SK-N-SH (cell line): Measurements from ENCODE around the gene NBPF26. TPM values are rescaled to one million over a fixed set of nuclear protein-coding genes. Genes with fewer than 3 reads are reported as not detected.
"Not testable (repeated sequence)": the region's sequence is repeated elsewhere in the genome, so short reads cannot be mapped to it uniquely, and the experiment has no call there.

ENCODE experiments used
- CTCF ChIA-PET: fragments of 300-600, 350-600 bp; formaldehyde crosslinking; extraction: SDS; loops from one replicate; lab custom pipeline; 2021; lab: Yijun Ruan, JAX
- POLR2A ChIA-PET: fragments of 350-600 bp; sonication (Branson Sonifier 250); formaldehyde crosslinking; extraction: SDS; loops from one replicate; lab custom pipeline; 2020; ENCODE audit warnings: antibody characterized with exemption, inconsistent platforms; lab: Yijun Ruan, JAX
- DNase-seq: peaks from one replicate; pipeline ENCODE4 v3.0.0; 2012
- H2AFZ ChIP-seq: fragments of 200-600 bp; sonication (generic); 2 replicates; pipeline ENCODE4 v1.8.1; 2016; ENCODE audit warnings: antibody characterized with exemption, mild to moderate bottlenecking, low read depth
- H3F3A ChIP-seq: fragments of 200-600 bp; sonication (generic); replicated peaks from 2 replicates; pipeline ENCODE3; 2016; ENCODE audit warnings: antibody characterized with exemption, mild to moderate bottlenecking; ENCODE audit not compliant: insufficient read depth
- H3K27ac ChIP-seq, 2 experiments: fragments of 200-500 bp in 1 of 2; fragments of 200-600 bp in 1 of 2; sonication (Bioruptor generic) in 1 of 2; sonication (generic), shearing (Covaris generic) in 1 of 2; 2 replicates each; pipeline versions ENCODE4 v1.5.1 to v1.6.1; 2014 to 2016; ENCODE audit warnings: low read depth in 2 of 2, inconsistent platforms in 1 of 2, low read length in 1 of 2, mild to moderate bottlenecking in 1 of 2, mixed read lengths in 1 of 2
- H3K27me3 ChIP-seq: fragments of 200-600 bp; sonication (generic), shearing (Covaris generic); 2 replicates; pipeline ENCODE4 v1.6.1; 2016; ENCODE audit warnings: mixed run types; ENCODE audit not compliant: insufficient read depth
- H3K36me3 ChIP-seq, 2 experiments: fragments of 200-500 bp in 1 of 2; fragments of 200-600 bp in 1 of 2; sonication (Bioruptor generic) in 1 of 2; sonication (generic) in 1 of 2; replicated peaks in 1 of 2; 2 replicates each; pipeline versions ENCODE3 to v1.5.1; 2014 to 2016; ENCODE audit warnings: low read length in 1 of 2, mild to moderate bottlenecking in 1 of 2; ENCODE audit not compliant: insufficient read depth in 2 of 2, control insufficient read depth in 1 of 2
- H3K4me1 ChIP-seq, 2 experiments: fragments of 200-500 bp in 1 of 2; fragments of 200-600 bp in 1 of 2; sonication (Bioruptor generic) in 1 of 2; sonication (generic), shearing (Covaris generic) in 1 of 2; 2 replicates each; pipeline versions ENCODE4 v1.5.1 to v1.6.1; 2014 to 2016; ENCODE audit warnings: low read depth in 1 of 2, low read length in 1 of 2, mixed run types in 1 of 2; ENCODE audit not compliant: insufficient read depth in 2 of 2, control insufficient read depth in 1 of 2
- H3K4me2 ChIP-seq: fragments of 200-600 bp; sonication (generic), shearing (Covaris generic); 2 replicates; pipeline ENCODE4 v1.6.1; 2017; ENCODE audit warnings: mixed run types
- H3K4me3 ChIP-seq, 2 experiments: fragments of 200-500 bp in 1 of 2; fragments of 200-600 bp in 1 of 2; sonication (Bioruptor generic) in 1 of 2; sonication (generic), shearing (Covaris generic) in 1 of 2; 2 replicates each; pipeline versions ENCODE4 v1.5.1 to v1.8.1; 2014 to 2016; ENCODE audit warnings: low read depth in 2 of 2, inconsistent platforms in 1 of 2, low read length in 1 of 2, mild to moderate bottlenecking in 1 of 2, mixed read lengths in 1 of 2, moderate library complexity in 1 of 2
- H3K79me2 ChIP-seq: fragments of 200-600 bp; sonication (generic); 2 replicates; pipeline ENCODE4 v1.8.1; 2017; ENCODE audit warnings: mild to moderate bottlenecking; ENCODE audit not compliant: insufficient read depth
- H3K9ac ChIP-seq: fragments of 200-600 bp; sonication (generic); 2 replicates; pipeline ENCODE4 v1.6.1; 2017; ENCODE audit warnings: mixed run types
- H3K9me2 ChIP-seq: fragments of 200-600 bp; sonication (generic); 2 replicates; pipeline ENCODE4 v1.6.1; 2017; ENCODE audit warnings: mixed run types
- H3K9me3 ChIP-seq: fragments of 200-600 bp; sonication (generic); 2 replicates; pipeline ENCODE4 v1.6.1; 2017; ENCODE audit warnings: mixed run types, mild to moderate bottlenecking, moderate library complexity
- H4K20me1 ChIP-seq: fragments of 200-600 bp; sonication (generic); 2 replicates; pipeline ENCODE4 v1.6.1; 2017; ENCODE audit warnings: mild to moderate bottlenecking, mixed run types; ENCODE audit not compliant: insufficient read depth
- FOSL2 ChIP-seq: IDR thresholded peaks from 2 replicates; pipeline ENCODE4 v1.4.0; 2012; ENCODE audit warnings: low read depth, mild to moderate bottlenecking, moderate library complexity, borderline replicate concordance
- TEAD4 ChIP-seq: IDR thresholded peaks from 2 replicates; pipeline ENCODE4 v1.4.0; 2012; ENCODE audit warnings: mild to moderate bottlenecking, borderline replicate concordance; ENCODE audit not compliant: insufficient read depth
- WGBS: methylation state at CpG from one replicate; pipeline ENCODE4 v1.1.6; 2017; ENCODE audit warnings: low lambda C conversion rate; 5-methylcytosine and 5-hydroxymethylcytosine counted together
- polyA plus RNA-seq, 3 experiments: library from polyadenylated mRNA; depleted of rRNA; stranded (reverse); fragments of >200 nt; gene quantifications; 2 replicates each; pipeline ENCODE4 v1.2.3, GENCODE V29; 2012
- TF ChIP-seq, protein P1 (sequence below): IDR thresholded peaks from 2 replicates; pipeline ENCODE4; 2012
- TF ChIP-seq, protein P2 (sequence below): fragments of 200-600 bp; sonication (generic); IDR thresholded peaks from 2 replicates; pipeline ENCODE4 v1.6.1; 2017; ENCODE audit warnings: antibody characterized with exemption, mild to moderate bottlenecking, moderate library complexity

NBPF26 gene
- polyA plus RNA-seq, 1 of the 3 experiments (the other 2 are of a cell fraction) = 13.3 TPM

DNA sequence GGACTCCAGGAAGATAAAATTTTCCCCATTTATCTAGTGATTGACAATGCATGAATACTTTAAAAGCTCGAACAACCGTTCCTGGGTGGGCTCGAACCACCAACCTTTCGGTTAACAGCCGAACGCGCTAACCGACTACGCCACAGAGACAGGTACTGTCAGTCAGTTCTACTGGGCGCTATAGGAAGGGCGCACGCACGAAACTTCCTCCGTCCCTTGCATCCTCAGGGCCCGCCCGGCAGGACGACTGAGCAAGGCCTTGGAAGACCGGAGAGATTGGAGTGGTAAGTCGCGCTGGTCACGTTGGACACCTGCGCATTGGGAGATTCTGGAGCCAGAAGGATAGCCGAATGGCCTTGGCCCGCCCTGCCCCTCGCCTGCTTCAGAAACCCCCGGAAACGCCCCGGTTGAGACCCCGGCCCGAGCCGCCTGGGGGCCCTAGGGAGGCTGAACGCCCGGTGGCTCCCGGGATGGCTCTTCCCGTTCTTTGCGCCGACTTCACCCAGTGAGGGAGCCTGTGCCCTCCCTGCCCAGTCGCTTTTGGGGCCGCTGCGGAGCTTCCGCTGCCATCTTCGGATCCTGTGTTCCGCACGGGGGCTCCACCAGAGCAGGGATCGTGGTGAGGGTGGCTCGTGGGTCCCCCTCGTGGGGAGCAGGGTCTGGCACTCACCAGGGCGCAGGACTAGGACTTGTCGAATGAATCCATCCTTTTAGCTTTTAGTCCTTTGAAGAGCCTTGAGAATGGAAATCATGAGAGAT, 120.6 kb downstream of the NBPF26 start:
- peak overlapping the region; percentile 65 for H3K4me2 ChIP-seq
- H3K36me3 ChIP-seq, H3K4me1 ChIP-seq, H3K79me2 ChIP-seq, H3K9me2 ChIP-seq, H4K20me1 ChIP-seq, POLR2A ChIA-PET, CTCF ChIA-PET, H3K9me3 ChIP-seq, H3F3A ChIP-seq, H3K27me3 ChIP-seq: not testable (repeated sequence)
- H3K27ac ChIP-seq = peak overlapping the region; percentile 47 to 57
- peak; percentile 22 for DNase-seq
- TF ChIP-seq, protein P1, sequence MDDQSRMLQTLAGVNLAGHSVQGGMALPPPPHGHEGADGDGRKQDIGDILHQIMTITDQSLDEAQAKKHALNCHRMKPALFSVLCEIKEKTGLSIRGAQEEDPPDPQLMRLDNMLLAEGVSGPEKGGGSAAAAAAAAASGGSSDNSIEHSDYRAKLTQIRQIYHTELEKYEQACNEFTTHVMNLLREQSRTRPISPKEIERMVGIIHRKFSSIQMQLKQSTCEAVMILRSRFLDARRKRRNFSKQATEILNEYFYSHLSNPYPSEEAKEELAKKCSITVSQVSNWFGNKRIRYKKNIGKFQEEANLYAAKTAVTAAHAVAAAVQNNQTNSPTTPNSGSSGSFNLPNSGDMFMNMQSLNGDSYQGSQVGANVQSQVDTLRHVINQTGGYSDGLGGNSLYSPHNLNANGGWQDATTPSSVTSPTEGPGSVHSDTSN = peak; percentile 44
- TF ChIP-seq FOSL2 (peak; percentile 47; the same call in 1 of the 2 replicates), TEAD4 (peak; percentile 61; the same call in 1 of the 2 replicates)
- TF ChIP-seq, protein P2, sequence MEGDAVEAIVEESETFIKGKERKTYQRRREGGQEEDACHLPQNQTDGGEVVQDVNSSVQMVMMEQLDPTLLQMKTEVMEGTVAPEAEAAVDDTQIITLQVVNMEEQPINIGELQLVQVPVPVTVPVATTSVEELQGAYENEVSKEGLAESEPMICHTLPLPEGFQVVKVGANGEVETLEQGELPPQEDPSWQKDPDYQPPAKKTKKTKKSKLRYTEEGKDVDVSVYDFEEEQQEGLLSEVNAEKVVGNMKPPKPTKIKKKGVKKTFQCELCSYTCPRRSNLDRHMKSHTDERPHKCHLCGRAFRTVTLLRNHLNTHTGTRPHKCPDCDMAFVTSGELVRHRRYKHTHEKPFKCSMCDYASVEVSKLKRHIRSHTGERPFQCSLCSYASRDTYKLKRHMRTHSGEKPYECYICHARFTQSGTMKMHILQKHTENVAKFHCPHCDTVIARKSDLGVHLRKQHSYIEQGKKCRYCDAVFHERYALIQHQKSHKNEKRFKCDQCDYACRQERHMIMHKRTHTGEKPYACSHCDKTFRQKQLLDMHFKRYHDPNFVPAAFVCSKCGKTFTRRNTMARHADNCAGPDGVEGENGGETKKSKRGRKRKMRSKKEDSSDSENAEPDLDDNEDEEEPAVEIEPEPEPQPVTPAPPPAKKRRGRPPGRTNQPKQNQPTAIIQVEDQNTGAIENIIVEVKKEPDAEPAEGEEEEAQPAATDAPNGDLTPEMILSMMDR = peak; percentile 47
- peak overlapping the region; percentile 63; the same call in 1 of the 2 replicates for H3K9ac ChIP-seq
- 0% methylated on average over 2 of the region's 49 CpGs for WGBS
- peak overlapping the region; percentile 53 to 65 for H3K4me3 ChIP-seq
- 0 out of 2 replicates have a peak overlapping the region, but pooled peaks have one; percentile 41 for H2AFZ ChIP-seq

DNA sequence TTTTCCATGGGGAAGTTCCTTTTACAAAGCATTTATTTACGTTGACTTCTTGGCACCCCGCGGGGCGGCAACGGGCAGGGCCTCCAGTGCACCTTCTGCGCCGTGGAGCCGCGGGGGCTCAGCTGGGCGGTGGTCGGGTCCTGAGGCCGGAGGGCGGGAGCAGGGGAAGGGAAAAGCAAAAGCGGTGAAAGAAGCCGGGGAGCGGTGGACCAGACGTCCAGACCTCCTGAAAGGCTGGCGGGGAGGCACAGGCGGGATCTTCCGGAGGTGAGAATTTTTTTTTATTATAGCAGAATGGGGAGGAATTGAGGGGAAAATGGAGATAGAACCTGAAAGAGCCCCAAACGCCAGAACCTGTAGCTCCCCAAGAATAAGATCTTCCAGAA, 121.2 kb downstream of the NBPF26 start:
- peak overlapping the region; percentile 53 to 65 for H3K4me3 ChIP-seq
- H3K9me2 ChIP-seq, H3K27me3 ChIP-seq, DNase-seq, H4K20me1 ChIP-seq, H3K36me3 ChIP-seq, POLR2A ChIA-PET, CTCF ChIA-PET, H3K79me2 ChIP-seq, H3F3A ChIP-seq, H3K4me1 ChIP-seq, H3K27ac ChIP-seq, H3K9me3 ChIP-seq: not testable (repeated sequence)
- peak overlapping the region; percentile 65 for H3K4me2 ChIP-seq
- WGBS = 11% methylated on average over 12 of the region's 21 CpGs
- peak overlapping the region; percentile 63; the same call in 1 of the 2 replicates for H3K9ac ChIP-seq
- 0 out of 2 replicates have a peak overlapping the region, but pooled peaks have one; percentile 41 for H2AFZ ChIP-seq

DNA sequence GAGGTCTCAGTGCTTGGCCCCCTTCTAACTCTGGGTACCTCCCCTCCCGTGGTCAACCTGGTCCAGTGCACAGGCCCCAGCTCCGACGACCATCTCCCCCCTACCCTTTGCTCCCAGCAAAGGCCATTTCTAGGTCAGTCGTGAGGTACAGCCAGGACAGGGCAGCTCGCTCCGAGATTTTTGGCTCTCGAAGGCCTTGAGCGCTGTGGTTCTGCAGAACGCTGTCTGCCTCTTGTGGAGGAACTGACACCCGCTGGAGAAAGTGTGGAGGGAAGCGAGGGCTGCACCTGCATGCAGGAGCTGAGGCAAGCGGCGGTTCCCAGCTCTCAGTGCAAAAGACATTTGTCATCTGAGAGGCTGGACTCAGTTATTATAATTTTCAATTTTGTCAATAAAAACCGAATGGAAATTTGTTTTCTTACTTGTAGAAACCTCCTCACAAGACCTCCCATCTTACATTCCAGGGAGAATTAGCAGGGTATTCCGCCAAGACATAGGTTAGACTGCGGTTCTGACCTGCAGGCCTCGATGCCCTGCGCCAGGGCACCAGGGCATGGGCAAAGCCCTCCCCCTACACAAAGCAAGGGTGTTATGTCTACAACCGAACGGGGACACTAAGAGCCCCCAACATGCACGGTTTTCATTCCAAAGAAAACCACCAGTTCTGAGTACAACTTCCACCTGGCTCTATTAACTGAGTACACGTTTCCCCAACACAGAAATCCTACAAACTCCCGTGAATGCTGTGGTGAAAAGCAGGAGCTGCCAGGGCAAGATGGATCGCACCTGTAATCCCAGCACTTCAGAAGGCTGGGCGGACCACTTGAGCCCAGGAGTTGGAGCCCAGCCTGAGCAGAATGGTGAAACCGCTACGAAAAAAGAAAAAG, 125.9 kb downstream of the NBPF26 start:
- POLR2A ChIA-PET, H3K9me3 ChIP-seq, H3K4me3 ChIP-seq, DNase-seq, H3K4me1 ChIP-seq, H3K27ac ChIP-seq, CTCF ChIA-PET, H3K9me2 ChIP-seq, H3K36me3 ChIP-seq, H3K9ac ChIP-seq, H3K27me3 ChIP-seq, H4K20me1 ChIP-seq, H3K79me2 ChIP-seq, H2AFZ ChIP-seq, H3F3A ChIP-seq: not testable (repeated sequence)
- H3K4me2 ChIP-seq = peak overlapping the region; percentile 72
- 67% methylated on average over 15 of the region's 27 CpGs for WGBS

DNA sequence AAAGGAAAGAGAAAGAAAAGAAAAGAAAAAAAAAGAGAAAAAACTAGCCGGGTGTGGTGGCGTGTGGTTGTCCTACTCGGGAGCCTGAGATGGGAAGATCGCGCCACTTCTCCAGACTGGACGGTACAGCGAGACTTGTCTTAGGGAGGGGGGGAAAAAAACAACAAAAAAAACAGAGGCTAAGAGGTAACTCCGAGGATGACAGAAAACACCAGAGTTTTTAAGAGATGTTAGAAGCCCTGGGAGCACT, 126.5 kb downstream of the NBPF26 start:
- H3K36me3 ChIP-seq, H3F3A ChIP-seq, POLR2A ChIA-PET, H3K9me2 ChIP-seq, CTCF ChIA-PET, H2AFZ ChIP-seq, H3K79me2 ChIP-seq, H4K20me1 ChIP-seq, H3K9me3 ChIP-seq, H3K27me3 ChIP-seq, H3K9ac ChIP-seq, DNase-seq, H3K4me1 ChIP-seq: not testable (repeated sequence)
- 12% methylated on average over 8 of the region's 8 CpGs for WGBS
- H3K4me2 ChIP-seq = peak overlapping the region; percentile 72
- H3K27ac ChIP-seq = peak overlapping the region in 1 of 2 experiments; percentile 53; a peak in 1 of 4 replicates
- H3K4me3 ChIP-seq = peak overlapping the region in 1 of 2 experiments; percentile 26; a peak in 2 of 4 replicates
